Esophagus (tissue), 2 donors: ENCODE measurements around the gene DNAH1. TPM values are rescaled to one million over a fixed set of nuclear protein-coding genes. Genes with fewer than 3 reads are reported as not detected.
A peak's percentile ranks its signal among the peaks of the same experiment; 100 is the strongest.

Experiments used
- H3K27ac ChIP-seq, 2 donors: one replicate each; pipeline ENCODE4 v1.5.1; 2013; ENCODE audit warnings: low read depth in 2 of 2, mild to moderate bottlenecking in 2 of 2, inconsistent platforms in 1 of 2, low read length in 1 of 2, moderate library complexity in 1 of 2
- H3K27me3 ChIP-seq, 2 donors: one replicate each; pipeline ENCODE4 v1.6.1; 2013; ENCODE audit warnings: low read length in 2 of 2, control low read depth in 1 of 2, mild to moderate bottlenecking in 1 of 2; ENCODE audit not compliant: insufficient read depth in 2 of 2, control insufficient read depth in 1 of 2
- H3K36me3 ChIP-seq, 2 donors: one replicate each; pipeline ENCODE4 v1.6.1; 2013; ENCODE audit warnings: low read length in 1 of 2; ENCODE audit not compliant: control insufficient read depth in 2 of 2, insufficient read depth in 2 of 2
- H3K4me1 ChIP-seq, 2 donors: one replicate each; pipeline ENCODE4 v1.6.1; 2013; ENCODE audit warnings: low read length in 1 of 2; ENCODE audit not compliant: control insufficient read depth in 2 of 2, insufficient read depth in 2 of 2
- H3K4me3 ChIP-seq, 2 donors: one replicate each; pipeline ENCODE4 v1.5.1; 2013; ENCODE audit warnings: low read length in 2 of 2, mild to moderate bottlenecking in 2 of 2, low read depth in 1 of 2, moderate library complexity in 1 of 2
- H3K9me3 ChIP-seq, 2 donors: one replicate each; pipeline ENCODE4 v1.6.1; 2013; ENCODE audit warnings: mild to moderate bottlenecking in 2 of 2, low read depth in 1 of 2, low read length in 1 of 2, moderate library complexity in 1 of 2; ENCODE audit not compliant: control insufficient read depth in 2 of 2, insufficient read depth in 1 of 2
- WGBS, 2 donors: extraction: QIAGEN DNeasy Blood & Tissue Kit; methylation state at CpG; one replicate each; pipeline ENCODE4 v1.1.7; 2013; 5-methylcytosine and 5-hydroxymethylcytosine counted together
- polyA plus RNA-seq, 2 donors: library from polyadenylated mRNA; stranded (reverse); fragments of 200-250 nt; gene quantifications; one replicate each; pipeline ENCODE4 v1.2.3, GENCODE V29; 2013
- donor health status: healthy with polysubstance abuse.
- donor health status: Bipolar disorder and iron deficiency.

Gene DNAH1
- polyA plus RNA-seq, 2 donors: 2.4 to 4.9 TPM

- Histone ChIP-seq H3K27ac (no peak overlapping the region), H3K27me3 (no peaks in the 10 kb centered on the region), H3K4me3 (no peak overlapping the region), H3K9me3 (no peaks in the 10 kb centered on the region), H3K4me1 (peaks cover 3 to 4% of the 10 kb centered on the region in 2 donors), H3K36me3 (no peaks in the 10 kb centered on the region)
- 73 to 89% methylated on average over 1 of the region's 1 CpG for WGBS, 2 donors
Measured at GRCh38 chr3:52308308-52308707, 7.8 kb upstream of the DNAH1 start.

- no peak overlapping the region for H3K4me3 ChIP-seq
- H3K36me3 ChIP-seq: no peaks in the 10 kb centered on the region
- H3K9me3 ChIP-seq: no peaks in the 10 kb centered on the region
- H3K4me1 ChIP-seq: peaks cover 6 to 9% of the 10 kb centered on the region in 2 donors
- no peaks in the 10 kb centered on the region for H3K27me3 ChIP-seq
- WGBS, 2 donors: 73 to 74% methylated on average over 9 of the region's 9 CpGs
- H3K27ac ChIP-seq: no peak overlapping the region
Measured at GRCh38 chr3:52310861-52311575, 5.1 kb upstream of the DNAH1 start.

- H3K4me1 ChIP-seq: peaks cover 6 to 9% of the 10 kb centered on the region in 2 donors
- H3K27ac ChIP-seq: no peak overlapping the region
- 89 to 90% methylated on average over 9 of the region's 9 CpGs for WGBS, 2 donors
- H3K36me3 ChIP-seq: no peaks in the 10 kb centered on the region
- no peaks in the 10 kb centered on the region for H3K27me3 ChIP-seq
- no peak overlapping the region for H3K4me3 ChIP-seq
- H3K9me3 ChIP-seq: no peaks in the 10 kb centered on the region
Measured at GRCh38 chr3:52311576-52312119, 4.5 kb upstream of the DNAH1 start.

- WGBS, 2 donors: 69 to 87% methylated on average over 2 of the region's 2 CpGs
- no peaks in the 10 kb centered on the region for H3K36me3 ChIP-seq
- no peaks in the 10 kb centered on the region for H3K27me3 ChIP-seq
- H3K4me1 ChIP-seq: peaks cover 8 to 15% of the 10 kb centered on the region in 2 donors
- H3K9me3 ChIP-seq: no peaks in the 10 kb centered on the region
- peak overlapping the region; percentile 57 to 58 for H3K27ac ChIP-seq
- no peak overlapping the region for H3K4me3 ChIP-seq
Measured at GRCh38 chr3:52313188-52313773, 2.8 kb upstream of the DNAH1 start.

GRCh38 chr3:52313774-52314188 is 2.3 kb upstream of the DNAH1 start:
- Histone ChIP-seq H3K9me3 (no peaks in the 10 kb centered on the region), H3K4me3 (no peak overlapping the region), H3K4me1 (peaks cover 8 to 19% of the 10 kb centered on the region in 2 donors), H3K27me3 (no peaks in the 10 kb centered on the region), H3K36me3 (no peaks in the 10 kb centered on the region), H3K27ac (peak overlapping the region; percentile 57 to 58)
- 42 to 50% methylated on average over 4 of the region's 4 CpGs for WGBS, 2 donors

GRCh38 chr3:52314489-52314888 is 1.6 kb upstream of the DNAH1 start:
- Histone ChIP-seq H3K27me3 (no peaks in the 10 kb centered on the region), H3K36me3 (no peaks in the 10 kb centered on the region), H3K9me3 (no peaks in the 10 kb centered on the region), H3K4me1 (peaks cover 8 to 19% of the 10 kb centered on the region in 2 donors), H3K27ac (no peak overlapping the region), H3K4me3 (no peak overlapping the region)
- 93% methylated on average over 3 of the region's 3 CpGs for WGBS, 2 donors

GRCh38 chr3:52315006-52315405 is 1.1 kb upstream of the DNAH1 start:
- no peaks in the 10 kb centered on the region for H3K36me3 ChIP-seq
- WGBS, 2 donors: 96 to 98% methylated on average over 6 of the region's 6 CpGs
- no peak overlapping the region for H3K4me3 ChIP-seq
- H3K4me1 ChIP-seq: peaks cover 8 to 19% of the 10 kb centered on the region in 2 donors
- H3K27me3 ChIP-seq: no peaks in the 10 kb centered on the region
- no peaks in the 10 kb centered on the region for H3K9me3 ChIP-seq
- H3K27ac ChIP-seq: no peak overlapping the region

GRCh38 chr3:52317208-52318000 is 1.3 kb downstream of the DNAH1 start:
- peaks cover 8 to 19% of the 10 kb centered on the region in 2 donors for H3K4me1 ChIP-seq
- H3K9me3 ChIP-seq: no peaks in the 10 kb centered on the region
- H3K27me3 ChIP-seq: no peaks in the 10 kb centered on the region
- 11 to 19% methylated on average over 45 of the region's 45 CpGs for WGBS, 2 donors
- H3K36me3 ChIP-seq: no peaks in the 10 kb centered on the region
- H3K4me3 ChIP-seq: peak overlapping the region; percentile 21 to 29
- H3K27ac ChIP-seq: no peak overlapping the region

- Histone ChIP-seq H3K4me3 (no peak overlapping the region), H3K27me3 (no peaks in the 10 kb centered on the region), H3K9me3 (no peaks in the 10 kb centered on the region), H3K4me1 (peaks cover 4 to 15% of the 10 kb centered on the region in 2 donors), H3K27ac (no peak overlapping the region), H3K36me3 (no peaks in the 10 kb centered on the region)
- WGBS, 2 donors: 49 to 50% methylated on average over 14 of the region's 14 CpGs
Measured at GRCh38 chr3:52318186-52318816, 2.2 kb downstream of the DNAH1 start.
